Endodermal cell (in vitro differentiated cells): Measurements from ENCODE around the gene TOMM40L. TPM values are rescaled to one million over a fixed set of nuclear protein-coding genes. Genes with fewer than 3 reads are reported as not detected.
A peak's percentile ranks its signal among the peaks of the same experiment; 100 is the strongest.

ENCODE experiments used
- DNase-seq: peaks from one replicate; pipeline ENCODE4 v3.0.0-alpha.2; 2017
- H3K27ac ChIP-seq: 2 replicates; pipeline ENCODE4 v1.5.1; 2013; ENCODE audit warnings: mild to moderate bottlenecking, low read depth, low read length, moderate library complexity
- H3K27me3 ChIP-seq: 2 replicates; pipeline ENCODE4 v1.6.1; 2013; ENCODE audit warnings: mild to moderate bottlenecking, low read length, moderate library complexity; ENCODE audit not compliant: insufficient read depth, control insufficient read depth, poor library complexity, severe bottlenecking
- H3K36me3 ChIP-seq: 2 replicates; pipeline ENCODE4 v1.7.0; 2013; ENCODE audit warnings: mild to moderate bottlenecking, low read length, moderate library complexity; ENCODE audit not compliant: control insufficient read depth, insufficient read depth
- H3K4me1 ChIP-seq: one replicate; pipeline ENCODE4 v1.7.0; 2013; ENCODE audit warnings: low read length; ENCODE audit not compliant: control insufficient read depth, insufficient read depth
- H3K4me3 ChIP-seq: 2 replicates; pipeline ENCODE4 v1.5.1; 2013; ENCODE audit warnings: mild to moderate bottlenecking, low read length, moderate library complexity
- H3K9ac ChIP-seq: 2 replicates; pipeline ENCODE4 v1.6.1; 2013; ENCODE audit warnings: mild to moderate bottlenecking, low read length, moderate library complexity; ENCODE audit not compliant: poor library complexity, severe bottlenecking; ENCODE audit errors: extremely low read depth
- H3K9me3 ChIP-seq: 2 replicates; pipeline ENCODE4 v1.6.1; 2013; ENCODE audit warnings: mild to moderate bottlenecking, low read length, moderate library complexity; ENCODE audit not compliant: control insufficient read depth
- H3K27ac Mint-ChIP-seq: 2 replicates; pipeline ENCODE4 v1.8.0; 2020; ENCODE audit warnings: mixed read lengths
- H3K27me3 Mint-ChIP-seq: 2 replicates; pipeline ENCODE4 v1.8.0; 2021; ENCODE audit warnings: mild to moderate bottlenecking, mixed read lengths; ENCODE audit not compliant: insufficient read depth
- H3K36me3 Mint-ChIP-seq: 2 replicates; pipeline ENCODE4 v1.8.0; 2020; ENCODE audit warnings: low read depth, mixed read lengths
- H3K4me1 Mint-ChIP-seq: 2 replicates; pipeline ENCODE4 v1.8.0; 2020; ENCODE audit warnings: mixed read lengths
- H3K4me3 Mint-ChIP-seq: 2 replicates; pipeline ENCODE4 v1.8.0; 2020; ENCODE audit warnings: mild to moderate bottlenecking, moderate library complexity, mixed read lengths
- H3K9me3 Mint-ChIP-seq: 2 replicates; pipeline ENCODE4 v1.8.0; 2020; ENCODE audit warnings: mild to moderate bottlenecking, mixed read lengths
- CTCF ChIP-seq: fragments of 200-600 bp; sonication (generic); conservative IDR thresholded peaks from 2 replicates; pipeline ENCODE4 v1.5.0; 2021; ENCODE audit warnings: antibody characterized with exemption, mild to moderate bottlenecking
- WGBS, 2 experiments: methylation state at CpG; one replicate each; pipeline versions ENCODE4 v1.1.5 to v1.1.7; 2013; ENCODE audit warnings: missing lambda C conversion rate in 2 of 2, mixed read lengths in 1 of 2; ENCODE audit not compliant: insufficient coverage in 1 of 2, insufficient read length in 1 of 2; 5-methylcytosine and 5-hydroxymethylcytosine counted together
- total RNA-seq, 2 donors: library from RNA; stranded (reverse); fragmentation: NEBNext Ultra II Directional in 1 of 2; extraction: Animal tissue kit (Norgen Biotek cat#: 25700) in 1 of 2; gene quantifications; 2 replicates in 1 of 2; 3 replicates in 1 of 2; pipeline ENCODE4 v1.2.1, GENCODE V29; 2021

The TOMM40L gene
- total RNA-seq, 2 donors from 2014 or later, result 9.0 to 11.6 TPM

GRCh38 chr1:161265305-161265704 is 39.4 kb downstream of the TOMM40L start:
- Histone ChIP-seq H3K36me3 (no peaks in the 10 kb centered on the region), H3K9ac (no peak overlapping the region), H3K9me3 (no peaks in the 10 kb centered on the region), H3K27ac (no peak overlapping the region), H3K4me3 (no peak overlapping the region), H3K27me3 (peaks cover 15% of the 10 kb centered on the region), H3K4me1 (peaks cover 14% of the 10 kb centered on the region)
- Mint-ChIP-seq H3K27ac (no peak overlapping the region), H3K27me3 (peaks cover 27% of the 10 kb centered on the region), H3K36me3 (no peaks in the 10 kb centered on the region), H3K4me3 (no peak overlapping the region), H3K9me3 (no peaks in the 10 kb centered on the region), H3K4me1 (peaks cover 30% of the 10 kb centered on the region)
- no peak for DNase-seq
- TF ChIP-seq CTCF, result no peak
- 81 to 93% methylated on average over 5 of the region's 5 CpGs for WGBS, 2 experiments

- no peaks in the 10 kb centered on the region for H3K36me3 Mint-ChIP-seq
- peaks cover 21% of the 10 kb centered on the region for H3K4me1 Mint-ChIP-seq
- Histone ChIP-seq H3K27me3 (peaks cover 6% of the 10 kb centered on the region), H3K4me1 (peaks cover 10% of the 10 kb centered on the region), H3K9ac (no peak overlapping the region), H3K27ac (no peak overlapping the region), H3K9me3 (no peaks in the 10 kb centered on the region), H3K4me3 (no peak overlapping the region), H3K36me3 (no peaks in the 10 kb centered on the region)
- no peak overlapping the region for H3K27ac Mint-ChIP-seq
- no peak for DNase-seq
- TF ChIP-seq CTCF, result no peak
- H3K27me3 Mint-ChIP-seq, result peaks cover 18% of the 10 kb centered on the region
- no peaks in the 10 kb centered on the region for H3K9me3 Mint-ChIP-seq
- WGBS, 2 experiments, result 76% methylated on average over 3 of the region's 3 CpGs; no CpG with 5 or more reads in 1 of the 2 experiments
- no peak overlapping the region for H3K4me3 Mint-ChIP-seq
Observed at GRCh38 chr1:161266202-161266601, 40.3 kb downstream of the TOMM40L start.

- peaks cover 9% of the 10 kb centered on the region for H3K4me1 ChIP-seq
- no peaks in the 10 kb centered on the region for H3K36me3 Mint-ChIP-seq
- H3K9me3 Mint-ChIP-seq, result no peaks in the 10 kb centered on the region
- no peak for DNase-seq
- TF ChIP-seq CTCF, result no peak
- H3K27me3 Mint-ChIP-seq, result peaks cover 17% of the 10 kb centered on the region
- H3K4me1 Mint-ChIP-seq, result peaks cover 16% of the 10 kb centered on the region
- H3K27me3 ChIP-seq, result no peaks in the 10 kb centered on the region
- no peak overlapping the region for H3K9ac ChIP-seq
- no peak overlapping the region for H3K27ac ChIP-seq
- H3K27ac Mint-ChIP-seq, result peak overlapping the region; percentile 45
- no peaks in the 10 kb centered on the region for H3K36me3 ChIP-seq
- no peak overlapping the region for H3K4me3 ChIP-seq
- H3K9me3 ChIP-seq, result no peaks in the 10 kb centered on the region
- no peak overlapping the region for H3K4me3 Mint-ChIP-seq
- 89% methylated on average over 2 of the region's 2 CpGs; no CpG with 5 or more reads in 1 of the 2 experiments for WGBS, 2 experiments
Observed at GRCh38 chr1:161266836-161267235, 41.0 kb downstream of the TOMM40L start.
